DND-41 (cell line): ENCODE data around the gene YBX1.

Source experiments
- ATAC-seq: fragments of 200-7000 bp; cut with Tn5 transposase; 3 replicates; pipeline ENCODE4 v1.9.1; 2021; ENCODE audit warnings: low read depth; ENCODE audit not compliant: insufficient read depth
- DNase-seq: peaks from one replicate; pipeline ENCODE4 v3.0.0-alpha.2; 2020
- H2AFZ ChIP-seq: 2 replicates; pipeline ENCODE4 v1.6.0; 2012; ENCODE audit warnings: low read depth, low read length
- H3K27ac ChIP-seq: 2 replicates; pipeline ENCODE4 v1.5.1; 2012; ENCODE audit warnings: low read length, inconsistent platforms
- H3K27me3 ChIP-seq: fragments of 200-600 bp; sonication (generic); 2 replicates; pipeline ENCODE4 v1.6.0; 2012; ENCODE audit warnings: low read length, mild to moderate bottlenecking, inconsistent platforms; ENCODE audit not compliant: insufficient read depth, poor library complexity
- H3K36me3 ChIP-seq: 2 replicates; pipeline ENCODE4 v1.5.1; 2012; ENCODE audit warnings: low read length, inconsistent platforms; ENCODE audit not compliant: insufficient read depth
- H3K4me1 ChIP-seq: 2 replicates; pipeline ENCODE4 v1.5.1; 2012; ENCODE audit warnings: mild to moderate bottlenecking, low read length; ENCODE audit not compliant: insufficient read depth
- H3K4me2 ChIP-seq: 2 replicates; pipeline ENCODE4 v1.6.0; 2012; ENCODE audit warnings: mild to moderate bottlenecking, moderate library complexity, low read length, inconsistent platforms; ENCODE audit not compliant: insufficient read depth
- H3K4me3 ChIP-seq, 2 experiments: fragments of 200-600 bp in 1 of 2; shearing (Covaris generic) in 1 of 2; 2 replicates each; pipeline ENCODE4 v1.5.1; 2012 to 2016; ENCODE audit warnings: inconsistent platforms in 2 of 2, low read length in 2 of 2, mild to moderate bottlenecking in 2 of 2, low read depth in 1 of 2, moderate library complexity in 1 of 2
- H3K79me2 ChIP-seq: 2 replicates; pipeline ENCODE4 v1.6.0; 2012; ENCODE audit warnings: low read length, inconsistent platforms; ENCODE audit not compliant: insufficient read depth
- H3K9ac ChIP-seq: 2 replicates; pipeline ENCODE4 v1.6.0; 2012; ENCODE audit warnings: low read depth, mild to moderate bottlenecking, inconsistent platforms, low read length, moderate library complexity
- H3K9me3 ChIP-seq: 2 replicates; pipeline ENCODE4 v1.5.1; 2012; ENCODE audit warnings: low read length, moderate library complexity, mild to moderate bottlenecking, inconsistent platforms; ENCODE audit not compliant: insufficient read depth, severe bottlenecking
- H4K20me1 ChIP-seq: 2 replicates; pipeline ENCODE4 v1.6.0; 2012; ENCODE audit warnings: low read length; ENCODE audit not compliant: insufficient read depth
- EZH2 ChIP-seq: IDR thresholded peaks from 3 replicates; pipeline ENCODE4 v1.6.1; 2012; ENCODE audit warnings: borderline replicate concordance, low read depth, mild to moderate bottlenecking, moderate library complexity, low read length, inconsistent platforms; ENCODE audit not compliant: severe bottlenecking
- TF ChIP-seq, protein P1 (sequence below): IDR thresholded peaks from 2 replicates; pipeline ENCODE4 v1.5.1; 2012; ENCODE audit warnings: borderline replicate concordance, low read length, moderate library complexity, mild to moderate bottlenecking; ENCODE audit not compliant: poor library complexity, severe bottlenecking; ENCODE audit errors: extremely low read depth

Gene YBX1

DNA sequence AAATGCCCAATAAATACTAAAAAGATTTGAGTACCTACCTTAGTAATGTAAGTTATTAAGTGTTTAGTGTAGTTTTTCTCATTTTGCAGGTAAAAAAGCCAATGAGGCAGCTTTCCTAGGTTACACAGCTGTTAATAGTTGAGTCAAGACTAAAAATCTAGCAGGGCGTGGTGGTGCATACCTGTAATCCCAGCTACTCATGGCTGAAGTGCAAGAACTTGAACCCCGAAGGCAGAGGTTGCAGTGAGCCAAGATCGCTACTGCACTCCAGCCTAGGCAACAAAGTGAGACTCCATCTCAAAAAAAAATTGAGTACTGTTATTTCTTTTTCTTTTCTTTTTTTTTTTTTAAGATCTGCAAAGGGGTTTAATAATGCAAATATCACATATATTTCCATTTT lies 7.7 kb downstream of the YBX1 start:
- no peak for TF ChIP-seq EZH2
- TF ChIP-seq, protein P1, sequence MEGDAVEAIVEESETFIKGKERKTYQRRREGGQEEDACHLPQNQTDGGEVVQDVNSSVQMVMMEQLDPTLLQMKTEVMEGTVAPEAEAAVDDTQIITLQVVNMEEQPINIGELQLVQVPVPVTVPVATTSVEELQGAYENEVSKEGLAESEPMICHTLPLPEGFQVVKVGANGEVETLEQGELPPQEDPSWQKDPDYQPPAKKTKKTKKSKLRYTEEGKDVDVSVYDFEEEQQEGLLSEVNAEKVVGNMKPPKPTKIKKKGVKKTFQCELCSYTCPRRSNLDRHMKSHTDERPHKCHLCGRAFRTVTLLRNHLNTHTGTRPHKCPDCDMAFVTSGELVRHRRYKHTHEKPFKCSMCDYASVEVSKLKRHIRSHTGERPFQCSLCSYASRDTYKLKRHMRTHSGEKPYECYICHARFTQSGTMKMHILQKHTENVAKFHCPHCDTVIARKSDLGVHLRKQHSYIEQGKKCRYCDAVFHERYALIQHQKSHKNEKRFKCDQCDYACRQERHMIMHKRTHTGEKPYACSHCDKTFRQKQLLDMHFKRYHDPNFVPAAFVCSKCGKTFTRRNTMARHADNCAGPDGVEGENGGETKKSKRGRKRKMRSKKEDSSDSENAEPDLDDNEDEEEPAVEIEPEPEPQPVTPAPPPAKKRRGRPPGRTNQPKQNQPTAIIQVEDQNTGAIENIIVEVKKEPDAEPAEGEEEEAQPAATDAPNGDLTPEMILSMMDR, result no peak
- H3K27me3 ChIP-seq, result no peaks in the 10 kb centered on the region
- H3K36me3 ChIP-seq, result peaks cover 91% of the 10 kb centered on the region
- H2AFZ ChIP-seq, result no peak overlapping the region
- H3K9me3 ChIP-seq, result no peaks in the 10 kb centered on the region
- DNase-seq, result no peak
- H3K27ac ChIP-seq, result no peak overlapping the region
- peaks cover 97% of the 10 kb centered on the region for H4K20me1 ChIP-seq
- no peak for ATAC-seq
- peaks cover 40% of the 10 kb centered on the region for H3K4me1 ChIP-seq
- H3K4me3 ChIP-seq, result no peak overlapping the region
- no peak overlapping the region for H3K9ac ChIP-seq
- peak overlapping the region; percentile 6; the same call in 1 of the 2 replicates for H3K4me2 ChIP-seq
- H3K79me2 ChIP-seq, result peaks cover 100% of the 10 kb centered on the region

DNA sequence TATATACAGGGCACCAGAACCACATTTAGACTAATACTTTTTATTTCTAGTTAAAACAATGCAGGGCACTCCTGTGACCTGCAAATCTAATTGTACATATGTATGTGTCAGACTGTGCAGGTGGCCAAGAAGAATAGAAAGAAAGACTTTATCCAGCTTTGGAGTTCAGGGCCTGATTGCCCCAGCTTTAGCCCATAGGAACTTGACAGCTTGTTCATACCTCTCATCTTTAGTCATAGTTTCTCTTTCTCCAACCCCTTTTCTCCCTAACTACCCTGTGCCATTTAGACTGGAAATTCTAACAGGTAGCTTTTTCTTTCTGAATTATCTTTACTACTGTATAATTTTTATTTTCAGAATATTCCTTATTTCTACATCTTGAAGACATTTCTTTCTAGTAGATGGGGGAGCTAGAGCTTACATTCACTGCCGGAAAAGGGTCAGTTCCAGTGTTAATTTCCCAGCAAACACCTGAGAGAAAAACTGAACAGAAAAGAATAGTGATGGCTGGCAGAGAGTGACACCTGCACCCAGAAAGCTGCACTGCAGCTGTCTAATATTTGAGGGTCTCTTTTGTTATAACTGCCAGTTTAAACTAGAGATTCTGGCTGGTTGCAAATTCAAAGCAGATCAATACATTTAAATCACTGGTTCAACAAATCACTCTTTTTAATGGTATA lies 8.4 kb downstream of the YBX1 start:
- Histone ChIP-seq H3K9ac (no peak overlapping the region), H3K27ac (no peak overlapping the region), H3K27me3 (no peaks in the 10 kb centered on the region), H3K36me3 (peaks cover 91% of the 10 kb centered on the region), H2AFZ (no peak overlapping the region), H3K9me3 (no peaks in the 10 kb centered on the region), H3K4me2 (peak overlapping the region; percentile 45), H3K4me1 (peaks cover 33% of the 10 kb centered on the region), H3K79me2 (peaks cover 100% of the 10 kb centered on the region), H3K4me3 (no peak overlapping the region), H4K20me1 (peaks cover 97% of the 10 kb centered on the region)
- ATAC-seq (peak; percentile 34; the same call in 1 of the 3 replicates), DNase-seq (no peak)
- TF ChIP-seq EZH2, result no peak
- TF ChIP-seq, protein P1, result peak; percentile 7

DNA sequence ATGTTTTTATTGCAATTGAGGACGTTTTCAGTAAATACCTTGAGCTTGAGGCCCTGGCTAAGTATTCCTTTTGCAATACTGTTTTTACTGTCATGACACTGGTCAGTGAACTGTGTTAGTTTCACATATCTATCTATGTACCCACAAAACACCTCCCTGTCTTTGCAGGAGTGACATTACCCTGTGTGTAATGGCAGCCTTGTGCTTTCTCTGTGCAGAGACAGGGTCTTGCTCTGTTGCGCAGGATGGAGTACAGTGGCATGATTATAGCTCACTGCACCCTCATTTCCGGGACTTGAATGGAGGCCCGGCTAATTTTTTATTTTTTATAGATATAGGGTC lies 8.9 kb downstream of the YBX1 start:
- H3K27ac ChIP-seq, result no peak overlapping the region
- peak overlapping the region; percentile 45 for H3K4me2 ChIP-seq
- peaks cover 28% of the 10 kb centered on the region for H3K4me1 ChIP-seq

More for the DNA sequence above, 8.9 kb downstream of the YBX1 start:
- no peaks in the 10 kb centered on the region for H3K9me3 ChIP-seq
- H2AFZ ChIP-seq, result no peak overlapping the region
- peaks cover 97% of the 10 kb centered on the region for H4K20me1 ChIP-seq
- DNase-seq (no peak), ATAC-seq (no peak)
- H3K4me3 ChIP-seq, result no peak overlapping the region
- H3K79me2 ChIP-seq, result peaks cover 100% of the 10 kb centered on the region
- peaks cover 91% of the 10 kb centered on the region for H3K36me3 ChIP-seq
- no peaks in the 10 kb centered on the region for H3K27me3 ChIP-seq
- H3K9ac ChIP-seq, result no peak overlapping the region
- TF ChIP-seq EZH2, result no peak
- TF ChIP-seq, protein P1, result no peak
